A549 (cell line): ENCODE data around the gene HS3ST5. TPM values are rescaled to one million over a fixed set of nuclear protein-coding genes. Genes with fewer than 3 reads are reported as not detected.

Experiments used
- ATAC-seq, 2 experiments: fragments of 200-7000 bp in 1 of 2; fragments of >200 bp in 1 of 2; cut with Nextera tagmentation in 1 of 2; cut with Tn5 transposase in 1 of 2; 3 replicates each; pipeline versions ENCODE4 v1.8.0 to v1.9.1; 2018 to 2020; ENCODE audit warnings: mild to moderate bottlenecking in 1 of 2, moderate library complexity in 1 of 2
- CTCF ChIA-PET: fragments of 300-600 bp; sonication (Branson Sonifier 250); formaldehyde crosslinking; extraction: SDS; loops from one replicate; lab custom pipeline; 2021; ENCODE audit warnings: antibody characterized with exemption, inconsistent platforms; lab: Yijun Ruan, JAX
- POLR2A ChIA-PET: fragments of 350-600 bp; formaldehyde crosslinking; extraction: SDS; loops from one replicate; lab custom pipeline; 2021; ENCODE audit warnings: antibody characterized with exemption, inconsistent platforms; lab: Yijun Ruan, JAX
- DNase-seq, 2 experiments: peaks; one replicate each; pipeline versions ENCODE4 v3.0.0 to v3.0.0-alpha.2; 2011 to 2016; ENCODE audit warnings: low read depth in 1 of 2, low spot score in 1 of 2
- FAIRE-seq: peaks from 2 replicates; lab custom pipeline; 2011; peaks lifted over from hg19 to GRCh38; lab: Jason Lieb, UNC
- H3K27ac ChIP-seq, 2 experiments: fragments of >200 bp; sonication (Bioruptor Twin); formaldehyde crosslinking; 3 replicates each; pipeline ENCODE4 v1.5.1; 2016 to 2017
- H3K4me1 ChIP-seq: fragments of >200 bp; sonication (Bioruptor Twin); formaldehyde crosslinking; 3 replicates; pipeline ENCODE4 v1.6.1; 2016
- H3K4me2 ChIP-seq: fragments of >200 bp; sonication (Bioruptor Twin); formaldehyde crosslinking; 3 replicates; pipeline ENCODE4 v1.6.1; 2016
- H3K4me3 ChIP-seq: fragments of >200 bp; sonication (Bioruptor Twin); formaldehyde crosslinking; 3 replicates; pipeline ENCODE4 v1.5.1; 2016
- H3K9me3 ChIP-seq: fragments of >200 bp; sonication (Bioruptor Twin); formaldehyde crosslinking; 3 replicates; pipeline ENCODE4 v1.6.1; 2016
- BHLHE40 ChIP-seq: IDR thresholded peaks from 2 replicates; pipeline ENCODE4 v1.6.1; 2012; ENCODE audit warnings: low read depth, low read length, inconsistent platforms
- CBX2 ChIP-seq: fragments of 200-600 bp; sonication (generic); IDR thresholded peaks from 2 replicates; pipeline ENCODE4 v1.6.1; 2016; ENCODE audit warnings: low read depth, mild to moderate bottlenecking, borderline replicate concordance
- CEBPB ChIP-seq, 2 experiments: fragments of >200 bp in 1 of 2; sonication (Bioruptor Twin) in 1 of 2; formaldehyde crosslinking in 1 of 2; IDR thresholded peaks; 2 replicates each; pipeline ENCODE4 v1.6.1; 2012 to 2016
- CHD4 ChIP-seq: fragments of 200-600 bp; sonication (generic); IDR thresholded peaks from 2 replicates; pipeline ENCODE4 v1.6.1; 2016; ENCODE audit warnings: antibody characterized with exemption, mild to moderate bottlenecking, borderline replicate concordance
- EHF ChIP-seq: fragments of 250-450 bp; sonication (Bioruptor Pico); IDR thresholded peaks from 2 replicates; pipeline ENCODE4 v1.5.0; 2020; ENCODE audit warnings: mild to moderate bottlenecking
- EHMT2 ChIP-seq: fragments of 200-600 bp; sonication (generic); IDR thresholded peaks from 2 replicates; pipeline ENCODE4 v1.6.1; 2016; ENCODE audit warnings: antibody characterized with exemption, low read depth, mild to moderate bottlenecking, moderate library complexity
- FOSB ChIP-seq: fragments of 250-450 bp; sonication (Bioruptor Pico); IDR thresholded peaks from 2 replicates; pipeline ENCODE4 v1.5.0; 2020; ENCODE audit warnings: mild to moderate bottlenecking, moderate library complexity
- FOSL2 ChIP-seq, 2 experiments: fragments of 450-650 bp in 1 of 2; fragments of >200 bp in 1 of 2; sonication (Bioruptor Twin) in 1 of 2; formaldehyde crosslinking; IDR thresholded peaks; 2 replicates each; pipeline versions ENCODE4 v1.5.0 to v1.6.1; 2016 to 2020; ENCODE audit warnings: mild to moderate bottlenecking in 1 of 2, moderate library complexity in 1 of 2
- GATA3 ChIP-seq: IDR thresholded peaks from 2 replicates; pipeline ENCODE4 v1.6.1; 2012; ENCODE audit warnings: borderline replicate concordance
- HEYL ChIP-seq: fragments of 250-450 bp; sonication (Bioruptor Pico); IDR thresholded peaks from 2 replicates; pipeline ENCODE4 v1.8.0; 2021; ENCODE audit warnings: mild to moderate bottlenecking, moderate library complexity
- HOXA7 ChIP-seq: fragments of 250-450 bp; sonication (Bioruptor Pico); IDR thresholded peaks from 2 replicates; pipeline ENCODE4 v1.5.0; 2020; ENCODE audit warnings: mild to moderate bottlenecking, moderate library complexity
- JUNB ChIP-seq: fragments of >200 bp; sonication (Bioruptor Twin); formaldehyde crosslinking; IDR thresholded peaks from 2 replicates; pipeline ENCODE4 v1.6.1; 2016
- KDM1A ChIP-seq: fragments of 200-600 bp; sonication (generic); IDR thresholded peaks from 2 replicates; pipeline ENCODE4 v1.6.1; 2016; ENCODE audit warnings: low read depth, mild to moderate bottlenecking
- MAFK ChIP-seq: fragments of 450-650 bp; IDR thresholded peaks from 2 replicates; pipeline ENCODE4 v1.6.1; 2014; ENCODE audit not compliant: partially characterized antibody
- PHF8 ChIP-seq: fragments of 200-600 bp; sonication (generic); IDR thresholded peaks from 2 replicates; pipeline ENCODE4 v1.6.1; 2016; ENCODE audit warnings: low read depth, mild to moderate bottlenecking, antibody characterized with exemption, moderate library complexity, borderline replicate concordance
- POLR2A ChIP-seq: IDR thresholded peaks from 2 replicates; pipeline ENCODE4 v1.6.1; 2012; ENCODE audit warnings: mild to moderate bottlenecking, low read length
- RAD21 ChIP-seq, 2 experiments: fragments of >200 bp in 1 of 2; sonication (Bioruptor Twin) in 1 of 2; formaldehyde crosslinking in 1 of 2; IDR thresholded peaks in 1 of 2; conservative IDR thresholded peaks in 1 of 2; 2 replicates in 1 of 2; 3 replicates in 1 of 2; pipeline ENCODE4 v1.6.1; 2012 to 2018; ENCODE audit warnings: inconsistent platforms in 1 of 2
- RCOR1 ChIP-seq: fragments of 150-350 bp; IDR thresholded peaks from 2 replicates; pipeline ENCODE4 v1.6.1; 2014; ENCODE audit warnings: antibody characterized with exemption, low read length, low read depth
- ZSCAN20 ChIP-seq: fragments of 250-450 bp; sonication (Bioruptor Pico); IDR thresholded peaks from 2 replicates; pipeline ENCODE4 v1.8.0; 2022; ENCODE audit warnings: mild to moderate bottlenecking, moderate library complexity
- WGBS: methylation state at CpG from one replicate; pipeline ENCODE4 v1.1.6; 2017; ENCODE audit errors: missing lambda C conversion rate; 5-methylcytosine and 5-hydroxymethylcytosine counted together
- polyA plus RNA-seq, 4 experiments: library from polyadenylated mRNA; depleted of rRNA in 3 of 4; stranded (reverse); fragments of >200 nt; fragmentation: RNase III in 1 of 4; extraction: RNeasy Plus Mini Kit Qiagen cat#74134 plus additional on column Dnase treatment in 1 of 4; gene quantifications; 2 replicates in 3 of 4; 3 replicates in 1 of 4; pipeline ENCODE4 v1.2.3, GENCODE V29; 2011 to 2017
- TF ChIP-seq, protein P1 (sequence below): fragments of 250-450 bp; sonication (Bioruptor Pico); IDR thresholded peaks from 2 replicates; pipeline ENCODE4 v1.5.0; 2021; ENCODE audit warnings: mild to moderate bottlenecking, moderate library complexity, borderline replicate concordance
- TF ChIP-seq, protein P2 (sequence below): fragments of 250-450 bp; sonication (Bioruptor Pico); IDR thresholded peaks from 2 replicates; pipeline ENCODE4 v1.5.0; 2020; ENCODE audit warnings: low read depth, mild to moderate bottlenecking, moderate library complexity
- TF ChIP-seq, protein P3 (sequence below): IDR thresholded peaks from 2 replicates; pipeline ENCODE4 v1.6.1; 2012
- TF ChIP-seq, protein P4 (sequence below): fragments of 200-600 bp; sonication (generic); IDR thresholded peaks from 2 replicates; pipeline ENCODE4 v1.6.1; 2016; ENCODE audit warnings: antibody characterized with exemption, mild to moderate bottlenecking, moderate library complexity
- TF ChIP-seq, protein P5 (sequence below): IDR thresholded peaks from 2 replicates; pipeline ENCODE4 v1.6.1; 2012; ENCODE audit warnings: low read depth, borderline replicate concordance

The HS3ST5 gene
- polyA plus RNA-seq, 2 of the 4 experiments (the other 2 are of a cell fraction), result not detected

DNA sequence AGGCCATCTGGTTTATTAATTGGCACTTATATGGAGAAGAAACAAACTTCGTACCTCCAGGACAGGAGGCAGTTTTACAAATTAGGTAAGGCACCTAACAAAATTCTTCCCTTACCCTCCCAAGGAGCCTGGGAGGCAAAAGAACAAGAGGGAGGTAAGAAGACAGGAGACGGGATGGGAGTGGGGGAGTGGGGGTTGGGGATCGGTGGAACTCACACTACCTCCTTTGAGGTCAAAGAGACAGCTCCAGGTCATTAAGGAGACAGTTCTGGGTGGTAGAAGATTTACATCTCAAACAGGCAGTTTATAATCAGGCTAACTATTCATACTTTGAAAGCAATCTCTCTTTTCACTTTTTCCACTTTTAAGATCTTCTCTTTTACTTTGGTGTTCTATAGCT lies 259.6 kb downstream of the HS3ST5 start:
- no peak for DNase-seq
- WGBS, result 1% methylated on average over 3 of the region's 3 CpGs
- TF ChIP-seq GATA3 (no peak), RAD21 (conservative IDR thresholded peaks at IDR 0.05 in 1 of 2, IDR thresholded peaks at IDR 0.05 in 1 of 2) (no peak), EHMT2 (no peak), ZSCAN20 (CRISPR knock-in tag) (no peak), KDM1A (no peak), BHLHE40 (no peak), CEBPB (IDR thresholded peaks at IDR 0.05) (no peak)
- H3K4me1 ChIP-seq, result no peaks in the 10 kb centered on the region
- H3K4me3 ChIP-seq, result no peak overlapping the region
- no peak overlapping the region for H3K4me2 ChIP-seq
- H3K9me3 ChIP-seq, result no peaks in the 10 kb centered on the region
- POLR2A ChIA-PET, result no interaction called here
- no peak for FAIRE-seq
- CTCF ChIA-PET, result interaction anchor here (0.6 to 1.2 kb wide), 2 partner anchors 260 to 1462 kb away, joined by 3 read pairs; partner anchors contain the start of gene HS3ST5
- no peak for ATAC-seq
- H3K27ac ChIP-seq, result no peak overlapping the region

DNA sequence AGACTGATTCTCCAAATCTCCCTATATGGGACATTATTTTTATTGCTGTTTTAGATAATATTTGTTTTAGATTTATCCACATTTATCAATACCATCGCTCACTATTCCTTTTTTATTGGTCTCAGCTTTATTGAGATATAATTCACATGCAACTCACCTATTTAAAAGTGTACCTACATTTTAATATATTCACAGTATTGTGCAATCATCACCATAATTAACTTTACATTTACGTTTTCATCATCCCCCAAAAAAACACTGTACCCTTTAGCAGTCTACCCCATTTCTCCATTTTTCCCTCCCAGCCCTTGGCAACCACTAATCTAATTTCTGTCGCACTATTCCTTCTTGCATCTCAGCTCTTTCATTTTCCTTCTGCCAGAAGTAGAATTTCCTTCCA lies 261.1 kb downstream of the HS3ST5 start:
- Histone ChIP-seq H3K4me2 (no peak overlapping the region), H3K9me3 (no peaks in the 10 kb centered on the region), H3K4me1 (no peaks in the 10 kb centered on the region), H3K4me3 (no peak overlapping the region), H3K27ac (no peak overlapping the region)
- FAIRE-seq, result no peak
- TF ChIP-seq JUNB, result no peak
- TF ChIP-seq, protein P1, sequence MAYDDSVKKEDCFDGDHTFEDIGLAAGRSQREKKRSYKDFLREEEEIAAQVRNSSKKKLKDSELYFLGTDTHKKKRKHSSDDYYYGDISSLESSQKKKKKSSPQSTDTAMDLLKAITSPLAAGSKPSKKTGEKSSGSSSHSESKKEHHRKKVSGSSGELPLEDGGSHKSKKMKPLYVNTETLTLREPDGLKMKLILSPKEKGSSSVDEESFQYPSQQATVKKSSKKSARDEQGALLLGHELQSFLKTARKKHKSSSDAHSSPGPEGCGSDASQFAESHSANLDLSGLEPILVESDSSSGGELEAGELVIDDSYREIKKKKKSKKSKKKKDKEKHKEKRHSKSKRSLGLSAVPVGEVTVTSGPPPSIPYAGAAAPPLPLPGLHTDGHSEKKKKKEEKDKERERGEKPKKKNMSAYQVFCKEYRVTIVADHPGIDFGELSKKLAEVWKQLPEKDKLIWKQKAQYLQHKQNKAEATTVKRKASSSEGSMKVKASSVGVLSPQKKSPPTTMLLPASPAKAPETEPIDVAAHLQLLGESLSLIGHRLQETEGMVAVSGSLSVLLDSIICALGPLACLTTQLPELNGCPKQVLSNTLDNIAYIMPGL, result no peak
- no peak for TF ChIP-seq CHD4
- TF ChIP-seq PHF8, result no peak
- TF ChIP-seq FOSL2 (IDR thresholded peaks at IDR 0.05), result no peak
- TF ChIP-seq FOSL2 (CRISPR knock-in tag; IDR thresholded peaks at IDR 0.05), result no peak
- TF ChIP-seq CBX2, result no peak
- no peak for TF ChIP-seq RCOR1
- no peak for TF ChIP-seq POLR2A
- TF ChIP-seq, protein P2, sequence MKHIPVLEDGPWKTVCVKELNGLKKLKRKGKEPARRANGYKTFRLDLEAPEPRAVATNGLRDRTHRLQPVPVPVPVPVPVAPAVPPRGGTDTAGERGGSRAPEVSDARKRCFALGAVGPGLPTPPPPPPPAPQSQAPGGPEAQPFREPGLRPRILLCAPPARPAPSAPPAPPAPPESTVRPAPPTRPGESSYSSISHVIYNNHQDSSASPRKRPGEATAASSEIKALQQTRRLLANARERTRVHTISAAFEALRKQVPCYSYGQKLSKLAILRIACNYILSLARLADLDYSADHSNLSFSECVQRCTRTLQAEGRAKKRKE (CRISPR knock-in tag), result no peak
- TF ChIP-seq HOXA7 (CRISPR knock-in tag), result no peak
- TF ChIP-seq MAFK, result no peak
- TF ChIP-seq, protein P3, sequence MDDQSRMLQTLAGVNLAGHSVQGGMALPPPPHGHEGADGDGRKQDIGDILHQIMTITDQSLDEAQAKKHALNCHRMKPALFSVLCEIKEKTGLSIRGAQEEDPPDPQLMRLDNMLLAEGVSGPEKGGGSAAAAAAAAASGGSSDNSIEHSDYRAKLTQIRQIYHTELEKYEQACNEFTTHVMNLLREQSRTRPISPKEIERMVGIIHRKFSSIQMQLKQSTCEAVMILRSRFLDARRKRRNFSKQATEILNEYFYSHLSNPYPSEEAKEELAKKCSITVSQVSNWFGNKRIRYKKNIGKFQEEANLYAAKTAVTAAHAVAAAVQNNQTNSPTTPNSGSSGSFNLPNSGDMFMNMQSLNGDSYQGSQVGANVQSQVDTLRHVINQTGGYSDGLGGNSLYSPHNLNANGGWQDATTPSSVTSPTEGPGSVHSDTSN, result no peak
- no peak for TF ChIP-seq FOSB (CRISPR knock-in tag)
- TF ChIP-seq, protein P4, sequence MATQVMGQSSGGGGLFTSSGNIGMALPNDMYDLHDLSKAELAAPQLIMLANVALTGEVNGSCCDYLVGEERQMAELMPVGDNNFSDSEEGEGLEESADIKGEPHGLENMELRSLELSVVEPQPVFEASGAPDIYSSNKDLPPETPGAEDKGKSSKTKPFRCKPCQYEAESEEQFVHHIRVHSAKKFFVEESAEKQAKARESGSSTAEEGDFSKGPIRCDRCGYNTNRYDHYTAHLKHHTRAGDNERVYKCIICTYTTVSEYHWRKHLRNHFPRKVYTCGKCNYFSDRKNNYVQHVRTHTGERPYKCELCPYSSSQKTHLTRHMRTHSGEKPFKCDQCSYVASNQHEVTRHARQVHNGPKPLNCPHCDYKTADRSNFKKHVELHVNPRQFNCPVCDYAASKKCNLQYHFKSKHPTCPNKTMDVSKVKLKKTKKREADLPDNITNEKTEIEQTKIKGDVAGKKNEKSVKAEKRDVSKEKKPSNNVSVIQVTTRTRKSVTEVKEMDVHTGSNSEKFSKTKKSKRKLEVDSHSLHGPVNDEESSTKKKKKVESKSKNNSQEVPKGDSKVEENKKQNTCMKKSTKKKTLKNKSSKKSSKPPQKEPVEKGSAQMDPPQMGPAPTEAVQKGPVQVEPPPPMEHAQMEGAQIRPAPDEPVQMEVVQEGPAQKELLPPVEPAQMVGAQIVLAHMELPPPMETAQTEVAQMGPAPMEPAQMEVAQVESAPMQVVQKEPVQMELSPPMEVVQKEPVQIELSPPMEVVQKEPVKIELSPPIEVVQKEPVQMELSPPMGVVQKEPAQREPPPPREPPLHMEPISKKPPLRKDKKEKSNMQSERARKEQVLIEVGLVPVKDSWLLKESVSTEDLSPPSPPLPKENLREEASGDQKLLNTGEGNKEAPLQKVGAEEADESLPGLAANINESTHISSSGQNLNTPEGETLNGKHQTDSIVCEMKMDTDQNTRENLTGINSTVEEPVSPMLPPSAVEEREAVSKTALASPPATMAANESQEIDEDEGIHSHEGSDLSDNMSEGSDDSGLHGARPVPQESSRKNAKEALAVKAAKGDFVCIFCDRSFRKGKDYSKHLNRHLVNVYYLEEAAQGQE, result no peak
- no peak for TF ChIP-seq EHF
- TF ChIP-seq, protein P5, sequence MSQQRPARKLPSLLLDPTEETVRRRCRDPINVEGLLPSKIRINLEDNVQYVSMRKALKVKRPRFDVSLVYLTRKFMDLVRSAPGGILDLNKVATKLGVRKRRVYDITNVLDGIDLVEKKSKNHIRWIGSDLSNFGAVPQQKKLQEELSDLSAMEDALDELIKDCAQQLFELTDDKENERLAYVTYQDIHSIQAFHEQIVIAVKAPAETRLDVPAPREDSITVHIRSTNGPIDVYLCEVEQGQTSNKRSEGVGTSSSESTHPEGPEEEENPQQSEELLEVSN, result no peak
- TF ChIP-seq HEYL, result no peak
- no peak for TF ChIP-seq ZSCAN20 (CRISPR knock-in tag)
- POLR2A ChIA-PET, result no interaction called here
- no peak for ATAC-seq
- 35% methylated on average over 3 of the region's 3 CpGs for WGBS
- CTCF ChIA-PET, result no interaction called here
- DNase-seq, result no peak
